GM12878 (cell line): Measurements from ENCODE around the gene PACS2. TPM values are rescaled to one million over a fixed set of nuclear protein-coding genes. Genes with fewer than 3 reads are reported as not detected.

Source experiments
- ATAC-seq: fragments of 200-7000 bp; cut with Tn5 transposase; 3 replicates; pipeline ENCODE4 v1.9.1; 2020; ENCODE audit warnings: mild to moderate bottlenecking, moderate library complexity
- BruUV-seq: library from RNA; stranded (reverse); fragments of 400-500 nt; replicated peaks from 2 replicates; lab custom pipeline; 2021; lab: Mats Ljungman, UMichigan
- CTCF ChIA-PET: fragments of 300-600 bp; sonication (Branson Sonifier 250); formaldehyde crosslinking; extraction: SDS; loops from one replicate; lab custom pipeline; 2021; ENCODE audit warnings: inconsistent platforms; lab: Yijun Ruan, JAX
- POLR2A ChIA-PET: fragments of 350-600 bp; formaldehyde crosslinking; extraction: SDS; loops from one replicate; lab custom pipeline; 2021; ENCODE audit warnings: inconsistent platforms; lab: Charles Lee
- RAD21 ChIA-PET: fragments of 300-600 bp; sonication (Branson Sonifier 250); formaldehyde crosslinking; loops from one replicate; lab custom pipeline; 2023; ENCODE audit warnings: antibody characterized with exemption; ENCODE audit not compliant: unreplicated experiment; lab: Charles Lee
- SMC1A ChIA-PET: fragments of 300-600 bp; sonication (Branson Sonifier 250); formaldehyde crosslinking; loops from one replicate; lab custom pipeline; 2023; ENCODE audit not compliant: unreplicated experiment, uncharacterized antibody; lab: Charles Lee
- DNase-seq: peaks from one replicate; pipeline ENCODE4 v3.0.0-alpha.2; 2011; ENCODE audit warnings: low read depth, low spot score
- FAIRE-seq: peaks from 3 replicates; lab custom pipeline; 2011; peaks lifted over from hg19 to GRCh38; lab: Jason Lieb, UNC
- H2AFZ ChIP-seq: 2 replicates; pipeline ENCODE4 v1.6.0; 2011; ENCODE audit warnings: low read depth, low read length, control low read depth; ENCODE audit not compliant: control insufficient read depth
- H3K27ac ChIP-seq: 2 replicates; pipeline ENCODE4 v1.5.1; 2011; ENCODE audit warnings: control low read depth; ENCODE audit not compliant: control insufficient read depth, insufficient read depth
- H3K27me3 ChIP-seq, 2 experiments: replicated peaks in 1 of 2; 2 replicates each; pipeline versions ENCODE4 v1.6.0 to v1.6.1; 2011; ENCODE audit warnings: low read length in 1 of 2; ENCODE audit not compliant: control insufficient read depth in 2 of 2, insufficient read depth in 2 of 2
- H3K36me3 ChIP-seq, 2 experiments: 2 replicates each; pipeline ENCODE4 v1.5.1; 2011; ENCODE audit warnings: low read length in 1 of 2; ENCODE audit not compliant: control insufficient read depth in 2 of 2, insufficient read depth in 2 of 2
- H3K4me1 ChIP-seq: 2 replicates; pipeline ENCODE4 v1.6.1; 2011; ENCODE audit warnings: mild to moderate bottlenecking, low read length, moderate library complexity, mixed read lengths; ENCODE audit not compliant: control insufficient read depth, insufficient read depth
- H3K4me2 ChIP-seq: 2 replicates; pipeline ENCODE4 v1.6.0; 2011; ENCODE audit warnings: control low read depth; ENCODE audit not compliant: control insufficient read depth, insufficient read depth
- H3K4me3 ChIP-seq: fragments of 200-600 bp; sonication (generic); 2 replicates; pipeline ENCODE4 v1.5.1; 2016
- H3K79me2 ChIP-seq: 2 replicates; pipeline ENCODE4 v1.6.0; 2011; ENCODE audit warnings: low read length; ENCODE audit not compliant: control insufficient read depth, insufficient read depth
- H3K9ac ChIP-seq: 2 replicates; pipeline ENCODE4 v1.8.0; 2011; ENCODE audit warnings: low read length, control low read depth, mixed read lengths; ENCODE audit not compliant: control insufficient read depth, insufficient read depth
- H3K9me3 ChIP-seq: replicated peaks from 3 replicates; pipeline ENCODE4 v1.5.1; 2011; ENCODE audit warnings: mild to moderate bottlenecking, low read length; ENCODE audit not compliant: control insufficient read depth, insufficient read depth
- H4K20me1 ChIP-seq: 2 replicates; pipeline ENCODE4 v1.6.0; 2011; ENCODE audit not compliant: control insufficient read depth, insufficient read depth
- CREM ChIP-seq: IDR thresholded peaks from 2 replicates; pipeline ENCODE4 v1.6.1; 2014; ENCODE audit warnings: antibody characterized with exemption, low read depth
- ELK1 ChIP-seq: IDR thresholded peaks from 2 replicates; pipeline ENCODE4 v1.6.1; 2012; ENCODE audit warnings: low read depth, low read length, improper control_type of control experiment
- EP300 ChIP-seq, 2 experiments: fragments of 150-350 bp in 1 of 2; IDR thresholded peaks; 2 replicates each; pipeline ENCODE4 v1.6.1; 2011 to 2012; ENCODE audit warnings: low read depth in 2 of 2, low read length in 2 of 2, borderline replicate concordance in 1 of 2, improper control_type of control experiment in 1 of 2, inconsistent platforms in 1 of 2; ENCODE audit not compliant: control insufficient read depth in 1 of 2
- EZH2 ChIP-seq: IDR thresholded peaks from 2 replicates; pipeline ENCODE4 v1.6.1; 2012; ENCODE audit warnings: low read depth, mild to moderate bottlenecking, control low read depth, inconsistent platforms, low read length, borderline replicate concordance; ENCODE audit not compliant: control insufficient read depth
- FOXK2 ChIP-seq: fragments of 450-650 bp; IDR thresholded peaks from 2 replicates; pipeline ENCODE4 v1.6.1; 2017; ENCODE audit warnings: mild to moderate bottlenecking, moderate library complexity
- GABPA ChIP-seq: IDR thresholded peaks from 2 replicates; pipeline ENCODE4 v1.6.1; 2014; ENCODE audit warnings: antibody characterized with exemption, low read depth, mild to moderate bottlenecking, inconsistent platforms
- IRF4 ChIP-seq: IDR thresholded peaks from 2 replicates; pipeline ENCODE4 v1.6.1; 2011; ENCODE audit warnings: low read depth, low read length
- LARP7 ChIP-seq: fragments of 450-650 bp; IDR thresholded peaks from 2 replicates; pipeline ENCODE4 v1.6.1; 2017; ENCODE audit warnings: mild to moderate bottlenecking
- MTA2 ChIP-seq: fragments of 450-650 bp; IDR thresholded peaks from 2 replicates; pipeline ENCODE4 v1.6.1; 2016; ENCODE audit warnings: low read depth, mild to moderate bottlenecking, moderate library complexity
- MYB ChIP-seq: fragments of 150-350 bp; IDR thresholded peaks from 2 replicates; pipeline ENCODE4 v1.6.1; 2014; ENCODE audit warnings: mild to moderate bottlenecking, low read depth, low read length, borderline replicate concordance
- PKNOX1 ChIP-seq: fragments of 450-650 bp; IDR thresholded peaks from 2 replicates; pipeline ENCODE4 v1.6.1; 2016; ENCODE audit warnings: mild to moderate bottlenecking
- RAD51 ChIP-seq: fragments of 450-650 bp; IDR thresholded peaks from 2 replicates; pipeline ENCODE4 v1.6.1; 2016; ENCODE audit warnings: moderate library complexity, mild to moderate bottlenecking, inconsistent platforms
- SPI1 ChIP-seq: IDR thresholded peaks from 2 replicates; pipeline ENCODE4 v1.6.1; 2011; ENCODE audit warnings: low read depth, mild to moderate bottlenecking, low read length, moderate library complexity, borderline replicate concordance; ENCODE audit not compliant: insufficient read depth
- STAT1 ChIP-seq: fragments of 450-650 bp; conservative IDR thresholded peaks from 2 replicates; pipeline ENCODE4 v1.6.1; 2014; ENCODE audit warnings: antibody characterized with exemption, mild to moderate bottlenecking
- TBL1XR1 ChIP-seq: IDR thresholded peaks from 2 replicates; pipeline ENCODE4 v1.6.1; 2012; ENCODE audit warnings: low read depth, low read length, improper control_type of control experiment
- WGBS: methylation state at CpG from one replicate; pipeline ENCODE4 v1.1.6; 2016; ENCODE audit warnings: low lambda C conversion rate; ENCODE audit not compliant: insufficient replicate concordance, insufficient coverage; ENCODE audit errors: missing lambda C conversion rate; 5-methylcytosine and 5-hydroxymethylcytosine counted together
- in situ Hi-C: fragments of 300-500 bp; cut with MboI; formaldehyde crosslinking; loops from 9 replicates; pipeline ENCODE4 v1.14.3; 2018; ENCODE audit warnings: mixed read lengths
- intact Hi-C: fragments of 100-400 bp; cut with micrococcal nuclease; formaldehyde crosslinking; loops from one replicate; pipeline ENCODE4 v1.14.2; 2022; ENCODE audit not compliant: unreplicated experiment
- polyA plus RNA-seq, 11 experiments: library from polyadenylated mRNA; depleted of rRNA in 4 of 11; unstranded in 6 of 11; stranded (reverse) in 5 of 11; fragments of >200 nt; fragmentation: Nextera tagmentation in 4 of 11; fragmentation: Illumina TruSeq in 1 of 11; extraction: Ambion mirVana in 4 of 11; extraction: Trizol in 1 of 11; gene quantifications; 1 replicate in 1 of 11; 2 replicates in 10 of 11; pipeline versions ENCODE4 v1.2.1 to v1.2.3, GENCODE V29; 2011 to 2016; ENCODE audit warnings: inconsistent platforms in 2 of 11, missing spikeins in 2 of 11, low read depth in 1 of 11
- total RNA-seq, 4 experiments: library from RNA; depleted of rRNA in 3 of 4; stranded (reverse); fragments of >200 nt in 3 of 4; fragmentation: Illumina TruSeq in 1 of 4; extraction: Trizol in 1 of 4; gene quantifications; 2 replicates each; pipeline versions ENCODE4 v1.2.1 to v1.2.3, GENCODE V29; 2013 to 2021
- TF ChIP-seq, protein P1 (sequence below), 3 experiments: IDR thresholded peaks in 2 of 3; conservative IDR thresholded peaks in 1 of 3; 2 replicates each; pipeline ENCODE4 v1.5.1; 2011; ENCODE audit warnings: low read depth in 3 of 3, low read length in 3 of 3, mild to moderate bottlenecking in 3 of 3, control low read depth in 2 of 3, moderate library complexity in 2 of 3, inconsistent platforms in 1 of 3, mixed read lengths in 1 of 3; ENCODE audit not compliant: control insufficient read depth in 2 of 3, insufficient read depth in 1 of 3; ENCODE audit errors: extremely low read depth in 1 of 3

PACS2 gene
- total and polyA plus RNA-seq, 10 of the 15 experiments (the other 5 are each of a cell fraction or from before 2014, with no cell fraction given), result 0.21 to 37.3 (median 9.4) TPM

- TF ChIP-seq, protein P1, sequence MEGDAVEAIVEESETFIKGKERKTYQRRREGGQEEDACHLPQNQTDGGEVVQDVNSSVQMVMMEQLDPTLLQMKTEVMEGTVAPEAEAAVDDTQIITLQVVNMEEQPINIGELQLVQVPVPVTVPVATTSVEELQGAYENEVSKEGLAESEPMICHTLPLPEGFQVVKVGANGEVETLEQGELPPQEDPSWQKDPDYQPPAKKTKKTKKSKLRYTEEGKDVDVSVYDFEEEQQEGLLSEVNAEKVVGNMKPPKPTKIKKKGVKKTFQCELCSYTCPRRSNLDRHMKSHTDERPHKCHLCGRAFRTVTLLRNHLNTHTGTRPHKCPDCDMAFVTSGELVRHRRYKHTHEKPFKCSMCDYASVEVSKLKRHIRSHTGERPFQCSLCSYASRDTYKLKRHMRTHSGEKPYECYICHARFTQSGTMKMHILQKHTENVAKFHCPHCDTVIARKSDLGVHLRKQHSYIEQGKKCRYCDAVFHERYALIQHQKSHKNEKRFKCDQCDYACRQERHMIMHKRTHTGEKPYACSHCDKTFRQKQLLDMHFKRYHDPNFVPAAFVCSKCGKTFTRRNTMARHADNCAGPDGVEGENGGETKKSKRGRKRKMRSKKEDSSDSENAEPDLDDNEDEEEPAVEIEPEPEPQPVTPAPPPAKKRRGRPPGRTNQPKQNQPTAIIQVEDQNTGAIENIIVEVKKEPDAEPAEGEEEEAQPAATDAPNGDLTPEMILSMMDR (IDR thresholded peaks at IDR 0.05 in 2 of 3, conservative IDR thresholded peaks at IDR 0.05 in 1 of 3; ENCODE audit: control insufficient read depth in 2 of 3, extremely low read depth in 1 of 3, insufficient read depth in 1 of 3, low read depth in 3 of 3, low read length in 3 of 3), result no peak
- TF ChIP-seq EZH2 (no peak), MTA2 (no peak), ELK1 (no peak)
Measured at GRCh38 chr14:105394714-105395537, 80.4 kb downstream of the PACS2 start (continued).

GRCh38 chr14:105395538-105395854, 80.9 kb downstream of the PACS2 start:
- H3K4me1 ChIP-seq, result peaks cover 15% of the 10 kb centered on the region
- POLR2A ChIA-PET, result no interaction called here
- in situ Hi-C loops (no loop called here), intact Hi-C loops (no loop called here)
- H3K4me2 ChIP-seq, result no peak overlapping the region
- no peaks in the 10 kb centered on the region for H4K20me1 ChIP-seq
- SMC1A ChIA-PET, result no interaction called here
- no peak overlapping the region for H3K4me3 ChIP-seq
- BruUV-seq, result no TSS peak
- H2AFZ ChIP-seq, result no peak overlapping the region
- no peaks in the 10 kb centered on the region for H3K27me3 ChIP-seq
- TF ChIP-seq TBL1XR1 (no peak), FOXK2 (no peak), PKNOX1 (no peak), STAT1 (no peak), CREM (no peak), RAD51 (no peak), MTA2 (no peak), GABPA (no peak), IRF4 (no peak), LARP7 (no peak), SPI1 (no peak), EP300 (IDR thresholded peaks at IDR 0.05; ENCODE audit: borderline replicate concordance in 1 of 2, control insufficient read depth in 1 of 2, low read depth in 2 of 2, low read length in 2 of 2) (no peak), MYB (no peak)
- TF ChIP-seq, all 136 proteins: peak for 0
- CTCF ChIA-PET, result interaction anchor here (0.7 kb wide), 1 partner anchor 31 kb away, joined by 3 read pairs; no protein-coding TSS in a partner anchor
- Histone ChIP-seq H3K36me3 (peaks cover 1 to 4% of the 10 kb centered on the region in 2 experiments; a peak in 3 of 4 replicates), H3K9me3 (no peaks in the 10 kb centered on the region; the same call in 2 of the 3 replicates), H3K27ac (no peak overlapping the region), H3K9ac (no peak overlapping the region), H3K79me2 (peaks cover 15% of the 10 kb centered on the region)
- ATAC-seq, result no peak
- RAD21 ChIA-PET, result no interaction called here
- FAIRE-seq, result no peak
- DNase-seq, result no peak
- WGBS, result 87% methylated on average over 8 of the region's 8 CpGs
